OCI-LY7 (cell line): ENCODE measurements around the gene NCKAP5.

ENCODE experiments used
- CTCF ChIP-seq: fragments of 200-600 bp; sonication (generic); conservative IDR thresholded peaks from 2 replicates; pipeline ENCODE4 v1.5.1; 2014; ENCODE audit warnings: mild to moderate bottlenecking, antibody characterized with exemption, low read length, moderate library complexity, mixed read lengths
- EZH2phosphoT487 ChIP-seq: fragments of 200-600 bp; sonication (generic); IDR thresholded peaks from 2 replicates; pipeline ENCODE4 v1.6.1; 2018; ENCODE audit warnings: low read depth, borderline replicate concordance, mild to moderate bottlenecking, mixed run types, antibody characterized with exemption, low read length, moderate library complexity, mixed read lengths

GRCh38 chr2:132638313-132639040, 929.8 kb downstream of the NCKAP5 start:
- TF ChIP-seq CTCF (no peak), EZH2phosphoT487 (no peak)
